HepG2 (cell line): ENCODE measurements around the gene PBX1. TPM values are rescaled to one million over a fixed set of nuclear protein-coding genes. Genes with fewer than 3 reads are reported as not detected.

Experiments used
- ATAC-seq: fragments of 200-7000 bp; cut with Tn5 transposase; 3 replicates; pipeline ENCODE4 v1.9.1; 2020; ENCODE audit warnings: mild to moderate bottlenecking, moderate library complexity
- BruUV-seq: library from RNA; stranded (reverse); fragments of 400-500 nt; replicated peaks from 2 replicates; lab custom pipeline; 2021; lab: Mats Ljungman, UMichigan
- CTCF ChIA-PET: fragments of 300-600 bp; formaldehyde crosslinking; extraction: SDS; loops from one replicate; lab custom pipeline; 2021; ENCODE audit warnings: low total read pairs, inconsistent platforms, low intra/inter-chr PET ratio; lab: Yijun Ruan, JAX
- POLR2A ChIA-PET: fragments of 350-600 bp; sonication (Branson Sonifier 250); formaldehyde crosslinking; loops from one replicate; lab custom pipeline; 2020; ENCODE audit warnings: antibody characterized with exemption, inconsistent platforms; lab: Yijun Ruan, JAX
- DNase-seq: peaks from one replicate; pipeline ENCODE4 v3.0.0-alpha.2; 2015; ENCODE audit warnings: low spot score
- FAIRE-seq: peaks from 3 replicates; lab custom pipeline; 2011; peaks lifted over from hg19 to GRCh38; lab: Jason Lieb, UNC
- H2AFZ ChIP-seq: one replicate; pipeline ENCODE4 v1.6.1; 2011; ENCODE audit warnings: low read length, inconsistent platforms
- H3K27ac ChIP-seq: fragments of 300-600 bp; 3 replicates; pipeline ENCODE4 v1.8.0; 2011; ENCODE audit warnings: mixed run types, mild to moderate bottlenecking, mixed read lengths, low read length, inconsistent platforms; ENCODE audit not compliant: insufficient read depth; ENCODE audit errors: extremely low read length
- H3K27me3 ChIP-seq, 2 experiments: fragments of 200-600 bp in 1 of 2; 2 replicates in 1 of 2; 3 replicates in 1 of 2; pipeline versions ENCODE4 v1.6.0 to v1.8.0; 2011; ENCODE audit warnings: low read length in 2 of 2, mild to moderate bottlenecking in 2 of 2, moderate library complexity in 2 of 2, inconsistent platforms in 1 of 2; ENCODE audit not compliant: insufficient read depth in 2 of 2, control insufficient read depth in 1 of 2
- H3K36me3 ChIP-seq, 2 experiments: fragments of 200-600 bp in 1 of 2; replicated peaks in 1 of 2; 2 replicates in 1 of 2; 3 replicates in 1 of 2; pipeline versions ENCODE4 v1.5.1 to v1.8.0; 2011; ENCODE audit warnings: low read length in 2 of 2, inconsistent platforms in 1 of 2; ENCODE audit not compliant: insufficient read depth in 2 of 2, control insufficient read depth in 1 of 2
- H3K4me1 ChIP-seq: 2 replicates; pipeline ENCODE4 v1.5.1; 2012; ENCODE audit warnings: low read length, inconsistent platforms; ENCODE audit not compliant: insufficient read depth
- H3K4me2 ChIP-seq: 2 replicates; pipeline ENCODE4 v1.6.0; 2011; ENCODE audit warnings: low read depth, low read length, inconsistent platforms
- H3K4me3 ChIP-seq, 3 experiments: fragments of 200-600 bp in 1 of 3; sonication (generic), shearing (Covaris generic) in 1 of 3; replicated peaks in 1 of 3; 2 replicates each; pipeline ENCODE4 v1.5.1; 2011 to 2016; ENCODE audit warnings: low read length in 3 of 3, inconsistent platforms in 2 of 3, low read depth in 2 of 3, mild to moderate bottlenecking in 2 of 3, control low read depth in 1 of 3, mixed read lengths in 1 of 3; ENCODE audit not compliant: insufficient read depth in 1 of 3
- H3K79me2 ChIP-seq: one replicate; pipeline ENCODE4 v1.6.1; 2011; ENCODE audit warnings: low read length, inconsistent platforms; ENCODE audit not compliant: insufficient read depth
- H3K9ac ChIP-seq: 2 replicates; pipeline ENCODE4 v1.6.0; 2011; ENCODE audit warnings: mild to moderate bottlenecking, low read depth, low read length, inconsistent platforms; ENCODE audit not compliant: insufficient read depth
- H3K9me3 ChIP-seq: 2 replicates; pipeline ENCODE4 v1.5.1; 2012; ENCODE audit warnings: mild to moderate bottlenecking, low read length
- H4K20me1 ChIP-seq: 2 replicates; pipeline ENCODE4 v1.6.0; 2011; ENCODE audit warnings: inconsistent platforms, mild to moderate bottlenecking, low read length, moderate library complexity; ENCODE audit not compliant: insufficient read depth
- ATM ChIP-seq: fragments of 450-650 bp; IDR thresholded peaks from 2 replicates; pipeline ENCODE4 v1.7.1; 2017; ENCODE audit warnings: mild to moderate bottlenecking, borderline replicate concordance
- LCORL ChIP-seq, 2 experiments: fragments of 450-650 bp in 1 of 2; sonication (generic) in 1 of 2; formaldehyde crosslinking in 1 of 2; IDR thresholded peaks; 2 replicates each; pipeline versions ENCODE4 v1.5.0 to v1.6.1; 2017 to 2020; ENCODE audit warnings: antibody characterized with exemption in 1 of 2, missing genetic modification reagents in 1 of 2
- NR0B2 ChIP-seq: sonication (generic); formaldehyde crosslinking; IDR thresholded peaks from 2 replicates; pipeline ENCODE4 v1.4.0; 2020; ENCODE audit warnings: mild to moderate bottlenecking, missing genetic modification reagents
- PITX1 ChIP-seq: sonication (generic); formaldehyde crosslinking; IDR thresholded peaks from 2 replicates; pipeline ENCODE4 v1.5.1; 2020; ENCODE audit warnings: mild to moderate bottlenecking, missing genetic modification reagents
- STAG1 ChIP-seq: sonication (generic); formaldehyde crosslinking; IDR thresholded peaks from 2 replicates; pipeline ENCODE4 v1.4.0; 2020; ENCODE audit warnings: missing genetic modification reagents
- TOPORS ChIP-seq: sonication (generic); formaldehyde crosslinking; IDR thresholded peaks from 2 replicates; pipeline ENCODE4 v1.8.0; 2023; ENCODE audit warnings: mild to moderate bottlenecking, missing genetic modification reagents
- ZNF737 ChIP-seq: sonication (generic); formaldehyde crosslinking; IDR thresholded peaks from 2 replicates; pipeline ENCODE4 v1.5.0; 2020; ENCODE audit warnings: missing genetic modification reagents, mild to moderate bottlenecking, borderline replicate concordance
- WGBS: methylation state at CpG from one replicate; pipeline ENCODE4 v1.1.6; 2017; ENCODE audit warnings: low lambda C conversion rate; 5-methylcytosine and 5-hydroxymethylcytosine counted together
- in situ Hi-C: cut with HindIII; loops from 2 replicates; pipeline ENCODE4 v1.10.0; 2017; ENCODE audit warnings: low pct_unique_long_range_greater_than_20kb; ENCODE audit not compliant: extremely low pct_ligation_motif_present
- intact Hi-C: fragments of 100-400 bp; cut with micrococcal nuclease; formaldehyde crosslinking; loops from one replicate; pipeline ENCODE4 v1.10.0; 2022; ENCODE audit not compliant: unreplicated experiment
- polyA plus RNA-seq, 8 experiments: library from polyadenylated mRNA; depleted of rRNA in 3 of 8; stranded (reverse) in 7 of 8; unstranded in 1 of 8; fragments of >200 nt; fragmentation: Illumina TruSeq in 4 of 8; extraction: Trizol in 4 of 8; gene quantifications; 2 replicates each; pipeline versions ENCODE4 v1.2.1 to v1.2.3, GENCODE V29; 2011 to 2016; ENCODE audit warnings: low read depth in 4 of 8, missing spikeins in 1 of 8, mixed read lengths in 1 of 8; ENCODE audit not compliant: insufficient read depth in 1 of 8
- total RNA-seq, 5 experiments: library from RNA; depleted of rRNA; stranded (reverse); fragments of >200 nt; fragmentation: Illumina TruSeq; extraction: Trizol; gene quantifications; 2 replicates each; pipeline ENCODE4 v1.2.3, GENCODE V29; 2016; ENCODE audit warnings: low read depth in 1 of 5

Gene PBX1
- total and polyA plus RNA-seq, 2 of the 13 experiments (the other 11 are each of a cell fraction or from before 2014, with no cell fraction given) = 0.24 TPM; not detected in 1

DNA sequence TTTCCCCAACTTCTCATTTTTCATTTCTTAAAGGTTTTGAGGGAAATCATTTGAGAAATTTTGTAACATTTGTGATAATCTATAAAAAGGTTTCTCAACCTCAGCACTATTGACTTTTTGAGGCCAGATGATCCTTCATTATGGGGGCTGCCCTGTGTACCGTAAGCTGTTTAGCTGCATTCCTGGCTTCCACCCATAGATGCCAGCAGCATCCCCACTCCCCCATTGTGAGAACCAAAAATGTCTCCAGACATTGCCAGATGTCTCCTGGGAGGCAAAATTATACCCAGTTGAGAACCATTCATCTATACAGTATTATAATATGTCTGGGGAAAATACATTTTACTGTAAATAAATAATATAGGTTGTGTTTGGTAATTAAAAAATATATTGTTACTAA is 146.0 kb downstream of the PBX1 start:
- POLR2A ChIA-PET = no interaction called here
- TF ChIP-seq TOPORS (CRISPR knock-in tag) = no peak
- no peak for TF ChIP-seq ATM
- no peak for TF ChIP-seq PITX1 (CRISPR knock-in tag)
- Histone ChIP-seq H3K4me1 (no peaks in the 10 kb centered on the region), H3K4me2 (no peak overlapping the region), H3K79me2 (no peaks in the 10 kb centered on the region), H3K9me3 (no peaks in the 10 kb centered on the region), H3K27me3 (no peaks in the 10 kb centered on the region), H4K20me1 (no peaks in the 10 kb centered on the region), H3K36me3 (no peaks in the 10 kb centered on the region), H3K27ac (no peak overlapping the region), H3K4me3 (no peak overlapping the region), H2AFZ (no peak overlapping the region), H3K9ac (no peak overlapping the region)
- in situ Hi-C loops = no loop called here
- no peak for FAIRE-seq
- no TSS peak for BruUV-seq
- no peak for ATAC-seq
- DNase-seq = no peak
- CTCF ChIA-PET = no interaction called here
- intact Hi-C loops = no loop called here
- WGBS = 6% methylated on average over 1 of the region's 1 CpG

DNA sequence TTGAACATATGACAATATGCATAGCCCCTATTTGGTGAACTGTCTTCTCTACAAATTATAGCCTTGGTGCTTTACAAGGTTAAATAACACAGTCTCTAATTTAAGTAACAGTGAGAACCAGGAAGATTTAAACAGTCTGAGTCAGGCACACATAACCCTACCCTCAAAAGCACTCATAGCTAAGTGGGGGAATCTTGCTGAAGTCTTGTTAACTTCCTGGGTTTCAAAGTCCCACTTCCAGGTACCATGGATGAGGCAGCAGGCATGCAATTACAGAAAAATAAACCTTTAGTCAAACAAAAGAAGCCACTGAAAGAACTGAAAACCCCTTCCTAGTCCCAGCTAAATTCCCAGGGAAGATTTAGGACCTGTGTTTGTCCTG is 147.6 kb downstream of the PBX1 start:
- ChIA-PET CTCF (no interaction called here), POLR2A (no interaction called here)
- TF ChIP-seq NR0B2 (CRISPR knock-in tag) (no peak), STAG1 (no peak), ZNF737 (CRISPR knock-in tag) (no peak), LCORL (IDR thresholded peaks at IDR 0.05) (no peak), LCORL (CRISPR knock-in tag; IDR thresholded peaks at IDR 0.05) (no peak)
- no peak for ATAC-seq
- no peaks in the 10 kb centered on the region for H3K27me3 ChIP-seq
- H3K79me2 ChIP-seq = no peaks in the 10 kb centered on the region
- H3K4me2 ChIP-seq = no peak overlapping the region
- in situ Hi-C loops = no loop called here
- no peak for DNase-seq
- no peak overlapping the region for H3K27ac ChIP-seq
- H3K9ac ChIP-seq = no peak overlapping the region
- no peaks in the 10 kb centered on the region for H3K36me3 ChIP-seq
- H3K4me1 ChIP-seq = no peaks in the 10 kb centered on the region
- intact Hi-C loops = no loop called here
- no peak overlapping the region for H3K4me3 ChIP-seq
- no peak overlapping the region for H2AFZ ChIP-seq
- no peaks in the 10 kb centered on the region for H3K9me3 ChIP-seq
- no TSS peak for BruUV-seq
- no peak for FAIRE-seq
- no peaks in the 10 kb centered on the region for H4K20me1 ChIP-seq
